Ovary (tissue), 3 donors: Measurements from ENCODE around the gene DNALI1.

Experiments used
- EP300 ChIP-seq: sonication (generic); formaldehyde crosslinking; IDR thresholded peaks from one replicate; pipeline ENCODE4 v1.6.1; 2017; ENCODE audit warnings: antibody characterized with exemption
- POLR2A ChIP-seq: fragments of 450-650 bp; IDR thresholded peaks from one replicate; pipeline ENCODE4 v1.6.1; 2017; ENCODE audit warnings: antibody characterized with exemption, mild to moderate bottlenecking, moderate library complexity
- TF ChIP-seq, protein P1 (sequence below), 3 donors: fragments of 450-650 bp in 2 of 3; fragments of 200-600 bp in 1 of 3; IDR thresholded peaks; one replicate each; pipeline versions ENCODE4 v1.5.1 to v1.8.0; 2016 to 2022; ENCODE audit warnings: antibody characterized with exemption in 3 of 3, mild to moderate bottlenecking in 1 of 3
- donor health status: DM: no; HTN: no; CAD: no.

GRCh38 chr1:37544530-37544929 lies 12.2 kb upstream of the DNALI1 start:
- TF ChIP-seq, protein P1, sequence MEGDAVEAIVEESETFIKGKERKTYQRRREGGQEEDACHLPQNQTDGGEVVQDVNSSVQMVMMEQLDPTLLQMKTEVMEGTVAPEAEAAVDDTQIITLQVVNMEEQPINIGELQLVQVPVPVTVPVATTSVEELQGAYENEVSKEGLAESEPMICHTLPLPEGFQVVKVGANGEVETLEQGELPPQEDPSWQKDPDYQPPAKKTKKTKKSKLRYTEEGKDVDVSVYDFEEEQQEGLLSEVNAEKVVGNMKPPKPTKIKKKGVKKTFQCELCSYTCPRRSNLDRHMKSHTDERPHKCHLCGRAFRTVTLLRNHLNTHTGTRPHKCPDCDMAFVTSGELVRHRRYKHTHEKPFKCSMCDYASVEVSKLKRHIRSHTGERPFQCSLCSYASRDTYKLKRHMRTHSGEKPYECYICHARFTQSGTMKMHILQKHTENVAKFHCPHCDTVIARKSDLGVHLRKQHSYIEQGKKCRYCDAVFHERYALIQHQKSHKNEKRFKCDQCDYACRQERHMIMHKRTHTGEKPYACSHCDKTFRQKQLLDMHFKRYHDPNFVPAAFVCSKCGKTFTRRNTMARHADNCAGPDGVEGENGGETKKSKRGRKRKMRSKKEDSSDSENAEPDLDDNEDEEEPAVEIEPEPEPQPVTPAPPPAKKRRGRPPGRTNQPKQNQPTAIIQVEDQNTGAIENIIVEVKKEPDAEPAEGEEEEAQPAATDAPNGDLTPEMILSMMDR (IDR thresholded peaks at IDR 0.05) = no peak
- TF ChIP-seq POLR2A (no peak), EP300 (no peak)
